ENCODE measurements around the gene GGA2.
"Not testable (repeated sequence)": the region's sequence is repeated elsewhere in the genome, so short reads cannot be mapped to it uniquely, and the experiment has no call there.

The GGA2 gene

GRCh38 chr16:23510164-23510914, at the start of gene GGA2:
GGA2 (minus strand) TSS chr16:23510494; CDS start chr16:23510411, 83 bp downstream.
- in situ Hi-C loops (cut with MboI; ENCODE audit: low sequenced_read_pairs): no loop called here

GRCh38 chr16:23557779-23558702, 47.7 kb upstream of the GGA2 start:
- in situ Hi-C loops (cut with MboI; ENCODE audit: low sequenced_read_pairs): no loop called here

- in situ Hi-C loops (cut with MboI; ENCODE audit: low sequenced_read_pairs): no loop called here
These were observed 46.8 kb upstream of the GGA2 start, which contains the start of the genes EARS2 and UBFD1 for GRCh38 chr16:23556881-23557778. EARS2 (minus strand) TSS chr16:23557350; CDS start chr16:23557343, 7 bp downstream. UBFD1 (plus strand) TSS chr16:23557727; CDS start chr16:23557743, 16 bp downstream.

GRCh38 chr16:23554536-23554935, 44.2 kb upstream of the GGA2 start:
- in situ Hi-C loops (cut with MboI; ENCODE audit: low sequenced_read_pairs): no loop called here

- in situ Hi-C loops (cut with MboI; ENCODE audit: low sequenced_read_pairs): no loop called here
These were observed 41.9 kb upstream of the GGA2 start for GRCh38 chr16:23552161-23552560.

GRCh38 chr16:23549938-23550337, 39.6 kb upstream of the GGA2 start:
- in situ Hi-C loops (cut with MboI; ENCODE audit: low sequenced_read_pairs): no loop called here

- in situ Hi-C loops (cut with MboI; ENCODE audit: low sequenced_read_pairs): no loop called here
These were observed 34.1 kb upstream of the GGA2 start for GRCh38 chr16:23544436-23544835.

- in situ Hi-C loops (cut with MboI; ENCODE audit: low sequenced_read_pairs): not testable (repeated sequence)
These were observed 30.5 kb upstream of the GGA2 start for GRCh38 chr16:23540817-23541178.

- in situ Hi-C loops (cut with MboI; ENCODE audit: low sequenced_read_pairs): no loop called here
These were observed 29.9 kb upstream of the GGA2 start for GRCh38 chr16:23539984-23540816.

- in situ Hi-C loops (cut with MboI; ENCODE audit: low sequenced_read_pairs): no loop called here
These were observed 28.6 kb upstream of the GGA2 start for GRCh38 chr16:23538919-23539278.

GRCh38 chr16:23537390-23537789, 27.1 kb upstream of the GGA2 start:
- in situ Hi-C loops (cut with MboI; ENCODE audit: low sequenced_read_pairs): no loop called here

- in situ Hi-C loops (cut with MboI; ENCODE audit: low sequenced_read_pairs): no loop called here
These were observed 25.6 kb upstream of the GGA2 start for GRCh38 chr16:23535901-23536300.

GRCh38 chr16:23534868-23535860, 24.9 kb upstream of the GGA2 start:
- in situ Hi-C loops (cut with MboI; ENCODE audit: low sequenced_read_pairs): no loop called here

- in situ Hi-C loops (cut with MboI; ENCODE audit: low sequenced_read_pairs): no loop called here
These were observed 22.2 kb upstream of the GGA2 start for GRCh38 chr16:23532448-23532847.

- in situ Hi-C loops (cut with MboI; ENCODE audit: low sequenced_read_pairs): no loop called here
These were observed 19.8 kb upstream of the GGA2 start for GRCh38 chr16:23530062-23530461.

- in situ Hi-C loops (cut with MboI; ENCODE audit: low sequenced_read_pairs): no loop called here
These were observed 18.5 kb upstream of the GGA2 start for GRCh38 chr16:23528644-23529310.

- in situ Hi-C loops (cut with MboI; ENCODE audit: low sequenced_read_pairs): no loop called here
These were observed 17.8 kb upstream of the GGA2 start for GRCh38 chr16:23527961-23528643.

GRCh38 chr16:23524886-23525285, 14.6 kb upstream of the GGA2 start:
- in situ Hi-C loops (cut with MboI; ENCODE audit: low sequenced_read_pairs): no loop called here
